HCT116 (cell line): Measurements from ENCODE around the gene METTL24. TPM values are rescaled to one million over a fixed set of nuclear protein-coding genes. Genes with fewer than 3 reads are reported as not detected.

Experiments
- ATAC-seq: fragments of 200-7000 bp; cut with Tn5 transposase; 2 replicates; pipeline ENCODE4 v1.9.1; 2020; ENCODE audit warnings: mild to moderate bottlenecking, moderate library complexity
- BruUV-seq: library from RNA; stranded (reverse); fragments of 400-500 nt; replicated peaks from 2 replicates; lab custom pipeline; 2021; lab: Mats Ljungman, UMichigan
- CTCF ChIA-PET: fragments of 300-600 bp; sonication (Branson Sonifier 250); formaldehyde crosslinking; loops from one replicate; lab custom pipeline; 2021; ENCODE audit warnings: antibody characterized with exemption; lab: Charles Lee
- POLR2A ChIA-PET: fragments of 300-600, 350-600 bp; sonication (Branson Sonifier 250); formaldehyde crosslinking; loops from one replicate; lab custom pipeline; 2021; ENCODE audit warnings: antibody characterized with exemption; lab: Charles Lee
- RAD21 ChIA-PET, 2 experiments: fragments of 300-600 bp; sonication (Branson Sonifier 250); formaldehyde crosslinking; loops; one replicate each; lab custom pipeline; 2023; ENCODE audit warnings: low total read pairs in 2 of 2; ENCODE audit not compliant: uncharacterized antibody in 2 of 2, unreplicated experiment in 2 of 2, low non-redundant PET in 1 of 2; lab: Charles Lee
- DNase-seq: peaks from one replicate; pipeline ENCODE4 v3.0.0-alpha.2; 2010; ENCODE audit warnings: low read depth, low spot score
- H2AFZ ChIP-seq: fragments of 200-600 bp; shearing (Covaris generic), sonication (generic); 2 replicates; pipeline ENCODE4 v1.6.1; 2017; ENCODE audit warnings: low read depth, mixed run types, mixed read lengths, antibody characterized with exemption, low read length; ENCODE audit not compliant: poor library complexity, severe bottlenecking
- H3K27ac ChIP-seq: 2 replicates; pipeline ENCODE4 v1.5.1; 2012; ENCODE audit warnings: low read depth, low read length
- H3K27me3 ChIP-seq: fragments of 200-600 bp; sonication (generic); 2 replicates; pipeline ENCODE4 v1.6.1; 2016; ENCODE audit warnings: mixed run types, low read length, mixed read lengths; ENCODE audit not compliant: insufficient read depth
- H3K36me3 ChIP-seq, 2 experiments: fragments of 200-500 bp in 1 of 2; fragments of 200-600 bp in 1 of 2; sonication (Bioruptor generic) in 1 of 2; sonication (generic) in 1 of 2; 2 replicates each; pipeline versions ENCODE4 v1.5.1 to v1.6.1; 2014 to 2016; ENCODE audit warnings: low read length in 2 of 2, inconsistent platforms in 1 of 2, mixed read lengths in 1 of 2, mixed run types in 1 of 2; ENCODE audit not compliant: insufficient read depth in 2 of 2, control insufficient read depth in 1 of 2
- H3K4me1 ChIP-seq, 2 experiments: fragments of 200-600 bp in 1 of 2; sonication (generic) in 1 of 2; 2 replicates each; pipeline versions ENCODE4 v1.5.1 to v1.6.1; 2012 to 2017; ENCODE audit warnings: low read length in 2 of 2, inconsistent platforms in 1 of 2, mild to moderate bottlenecking in 1 of 2, mixed read lengths in 1 of 2, mixed run types in 1 of 2, moderate library complexity in 1 of 2; ENCODE audit not compliant: insufficient read depth in 2 of 2, control insufficient read depth in 1 of 2
- H3K4me2 ChIP-seq: fragments of 200-600 bp; sonication (generic); 2 replicates; pipeline ENCODE4 v1.6.1; 2017; ENCODE audit warnings: mixed run types, low read length, mixed read lengths
- H3K4me3 ChIP-seq, 2 experiments: fragments of 200-600 bp in 1 of 2; sonication (generic) in 1 of 2; replicated peaks in 1 of 2; 2 replicates each; pipeline ENCODE4 v1.5.1; 2011 to 2016; ENCODE audit warnings: low read length in 2 of 2, control low read depth in 1 of 2, low read depth in 1 of 2, mild to moderate bottlenecking in 1 of 2, mixed read lengths in 1 of 2, mixed run types in 1 of 2
- H3K79me2 ChIP-seq: fragments of 200-600 bp; sonication (generic); 2 replicates; pipeline ENCODE4 v1.6.1; 2017; ENCODE audit warnings: mild to moderate bottlenecking, mixed run types, low read length, moderate library complexity, mixed read lengths; ENCODE audit not compliant: insufficient read depth
- H3K9ac ChIP-seq: fragments of 200-600 bp; sonication (generic); 2 replicates; pipeline ENCODE4 v1.6.1; 2016; ENCODE audit warnings: low read length, mixed read lengths
- H3K9me2 ChIP-seq: fragments of 200-600 bp; sonication (generic), shearing (Covaris generic); 2 replicates; pipeline ENCODE4 v1.6.1; 2017; ENCODE audit warnings: mixed run types, mild to moderate bottlenecking, moderate library complexity; ENCODE audit not compliant: insufficient read depth
- H3K9me3 ChIP-seq, 2 experiments: fragments of 200-500 bp in 1 of 2; fragments of 200-600 bp in 1 of 2; sonication (Bioruptor generic) in 1 of 2; sonication (generic) in 1 of 2; 2 replicates each; pipeline ENCODE4 v1.6.1; 2014 to 2017; ENCODE audit warnings: low read length in 2 of 2, mixed read lengths in 2 of 2, inconsistent platforms in 1 of 2, low read depth in 1 of 2, mild to moderate bottlenecking in 1 of 2, mixed run types in 1 of 2, moderate library complexity in 1 of 2; ENCODE audit not compliant: control insufficient read depth in 1 of 2, insufficient read depth in 1 of 2
- H4K20me1 ChIP-seq: fragments of 200-600 bp; sonication (generic), shearing (Covaris generic); 2 replicates; pipeline ENCODE4 v1.6.1; 2017; ENCODE audit warnings: mixed run types, mild to moderate bottlenecking, moderate library complexity; ENCODE audit not compliant: insufficient read depth
- CBX3 ChIP-seq: IDR thresholded peaks from 2 replicates; pipeline ENCODE4 v1.6.1; 2012; ENCODE audit warnings: low read depth
- EGR1 ChIP-seq: IDR thresholded peaks from 2 replicates; pipeline ENCODE4 v1.6.1; 2012; ENCODE audit warnings: low read depth
- EZH2phosphoT487 ChIP-seq: fragments of 200-600 bp; IDR thresholded peaks from 2 replicates; pipeline ENCODE4 v1.6.1; 2018; ENCODE audit warnings: antibody characterized with exemption, borderline replicate concordance
- FOSL1 ChIP-seq: IDR thresholded peaks from 2 replicates; pipeline ENCODE4 v1.6.1; 2012; ENCODE audit warnings: low read depth
- JUND ChIP-seq: IDR thresholded peaks from 2 replicates; pipeline ENCODE4 v1.6.1; 2012
- POLR2A ChIP-seq: IDR thresholded peaks from 2 replicates; pipeline ENCODE4 v1.7.0; 2011; ENCODE audit warnings: borderline replicate concordance; ENCODE audit not compliant: insufficient read depth, insufficient read length; ENCODE audit errors: extremely low read depth
- RAD21 ChIP-seq: IDR thresholded peaks from 2 replicates; pipeline ENCODE4 v1.6.1; 2012; ENCODE audit warnings: low read depth, mild to moderate bottlenecking
- SIN3A ChIP-seq: IDR thresholded peaks from 2 replicates; pipeline ENCODE4 v1.6.1; 2012; ENCODE audit warnings: low read depth
- SP1 ChIP-seq: IDR thresholded peaks from 2 replicates; pipeline ENCODE4 v1.6.1; 2012; ENCODE audit warnings: low read depth
- SRF ChIP-seq: IDR thresholded peaks from 2 replicates; pipeline ENCODE4 v1.6.1; 2012; ENCODE audit warnings: low read depth
- TCF7L2 ChIP-seq: IDR thresholded peaks from 2 replicates; pipeline ENCODE4 v1.7.0; 2011; ENCODE audit warnings: borderline replicate concordance, inconsistent platforms; ENCODE audit not compliant: insufficient read depth, insufficient read length; ENCODE audit errors: extremely low read depth
- ZFX ChIP-seq: fragments of 450-650 bp; IDR thresholded peaks from 2 replicates; pipeline ENCODE4 v1.6.1; 2017
- ZNF274 ChIP-seq: fragments of 200-500 bp; sonication (Bioruptor generic); IDR thresholded peaks from 2 replicates; pipeline ENCODE4 v1.6.1; 2014; ENCODE audit warnings: mild to moderate bottlenecking, low read depth, low read length, inconsistent platforms
- intact Hi-C: fragments of 100-400 bp; cut with micrococcal nuclease; formaldehyde crosslinking; loops from 2 replicates; pipeline ENCODE4 v1.10.0; 2022
- total RNA-seq: library from RNA; stranded (reverse); gene quantifications from one replicate; pipeline ENCODE4 v1.2.1, GENCODE V29; 2021; ENCODE audit not compliant: unreplicated experiment
- TF ChIP-seq, protein P1 (sequence below): IDR thresholded peaks from 2 replicates; pipeline ENCODE4 v1.6.1; 2012
- TF ChIP-seq, protein P2 (sequence below): IDR thresholded peaks from 2 replicates; pipeline ENCODE4 v1.6.1; 2012
- TF ChIP-seq, protein P3 (sequence below): IDR thresholded peaks from 2 replicates; pipeline ENCODE4 v1.6.1; 2012; ENCODE audit warnings: low read depth

METTL24 gene
- total RNA-seq, 1 experiment from 2014 or later, result not detected

DNA sequence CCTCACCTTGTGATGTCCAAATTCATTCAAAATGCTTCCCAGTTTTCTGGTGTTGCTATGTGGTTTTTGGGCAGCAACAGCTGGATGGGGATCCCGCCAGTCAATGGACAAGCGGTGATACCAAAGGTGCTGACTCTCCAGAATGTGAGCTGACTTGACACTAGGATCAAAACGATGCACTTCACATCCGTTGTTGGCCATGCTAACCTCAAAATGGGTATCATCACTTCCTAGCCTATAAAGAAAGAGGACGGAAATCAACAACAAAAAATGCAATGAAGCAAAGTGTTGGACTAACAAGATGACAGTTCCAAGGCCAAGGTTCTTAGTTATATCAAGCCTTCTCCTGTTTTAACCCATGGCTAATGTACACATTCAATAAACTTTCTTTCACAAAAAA is 59.2 kb downstream of the METTL24 start:
- CTCF ChIA-PET, result interaction anchor here (0.6 kb wide), 1 partner anchor 1351 kb away, joined by 4 read pairs; no protein-coding TSS in a partner anchor
- intact Hi-C loops, result no loop called here
- H4K20me1 ChIP-seq, result no peaks in the 10 kb centered on the region
- TF ChIP-seq, protein P1, sequence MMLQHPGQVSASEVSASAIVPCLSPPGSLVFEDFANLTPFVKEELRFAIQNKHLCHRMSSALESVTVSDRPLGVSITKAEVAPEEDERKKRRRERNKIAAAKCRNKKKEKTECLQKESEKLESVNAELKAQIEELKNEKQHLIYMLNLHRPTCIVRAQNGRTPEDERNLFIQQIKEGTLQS, result no peak
- TF ChIP-seq ZNF274 (no peak), POLR2A (no peak), RAD21 (no peak), SP1 (no peak), EZH2phosphoT487 (no peak), EGR1 (no peak), CBX3 (no peak), FOSL1 (no peak), SIN3A (no peak), TCF7L2 (no peak), SRF (no peak), JUND (no peak), ZFX (no peak)
- TF ChIP-seq, protein P2, sequence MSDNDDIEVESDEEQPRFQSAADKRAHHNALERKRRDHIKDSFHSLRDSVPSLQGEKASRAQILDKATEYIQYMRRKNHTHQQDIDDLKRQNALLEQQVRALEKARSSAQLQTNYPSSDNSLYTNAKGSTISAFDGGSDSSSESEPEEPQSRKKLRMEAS, result no peak
- TF ChIP-seq, protein P3, sequence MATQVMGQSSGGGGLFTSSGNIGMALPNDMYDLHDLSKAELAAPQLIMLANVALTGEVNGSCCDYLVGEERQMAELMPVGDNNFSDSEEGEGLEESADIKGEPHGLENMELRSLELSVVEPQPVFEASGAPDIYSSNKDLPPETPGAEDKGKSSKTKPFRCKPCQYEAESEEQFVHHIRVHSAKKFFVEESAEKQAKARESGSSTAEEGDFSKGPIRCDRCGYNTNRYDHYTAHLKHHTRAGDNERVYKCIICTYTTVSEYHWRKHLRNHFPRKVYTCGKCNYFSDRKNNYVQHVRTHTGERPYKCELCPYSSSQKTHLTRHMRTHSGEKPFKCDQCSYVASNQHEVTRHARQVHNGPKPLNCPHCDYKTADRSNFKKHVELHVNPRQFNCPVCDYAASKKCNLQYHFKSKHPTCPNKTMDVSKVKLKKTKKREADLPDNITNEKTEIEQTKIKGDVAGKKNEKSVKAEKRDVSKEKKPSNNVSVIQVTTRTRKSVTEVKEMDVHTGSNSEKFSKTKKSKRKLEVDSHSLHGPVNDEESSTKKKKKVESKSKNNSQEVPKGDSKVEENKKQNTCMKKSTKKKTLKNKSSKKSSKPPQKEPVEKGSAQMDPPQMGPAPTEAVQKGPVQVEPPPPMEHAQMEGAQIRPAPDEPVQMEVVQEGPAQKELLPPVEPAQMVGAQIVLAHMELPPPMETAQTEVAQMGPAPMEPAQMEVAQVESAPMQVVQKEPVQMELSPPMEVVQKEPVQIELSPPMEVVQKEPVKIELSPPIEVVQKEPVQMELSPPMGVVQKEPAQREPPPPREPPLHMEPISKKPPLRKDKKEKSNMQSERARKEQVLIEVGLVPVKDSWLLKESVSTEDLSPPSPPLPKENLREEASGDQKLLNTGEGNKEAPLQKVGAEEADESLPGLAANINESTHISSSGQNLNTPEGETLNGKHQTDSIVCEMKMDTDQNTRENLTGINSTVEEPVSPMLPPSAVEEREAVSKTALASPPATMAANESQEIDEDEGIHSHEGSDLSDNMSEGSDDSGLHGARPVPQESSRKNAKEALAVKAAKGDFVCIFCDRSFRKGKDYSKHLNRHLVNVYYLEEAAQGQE, result no peak
- TF ChIP-seq, all 23 proteins: peak for 0
- ChIA-PET RAD21 (no interaction called here), POLR2A (no interaction called here)
- Histone ChIP-seq H3K9me2 (no peaks in the 10 kb centered on the region), H3K9me3 (no peaks in the 10 kb centered on the region), H3K9ac (no peak overlapping the region), H3K4me1 (no peaks in the 10 kb centered on the region), H3K79me2 (no peaks in the 10 kb centered on the region), H3K36me3 (no peaks in the 10 kb centered on the region), H3K4me3 (no peak overlapping the region), H3K27ac (no peak overlapping the region), H2AFZ (no peak overlapping the region), H3K27me3 (peaks cover 44% of the 10 kb centered on the region), H3K4me2 (no peak overlapping the region)
- no peak for ATAC-seq
- no TSS peak for BruUV-seq
- DNase-seq, result no peak
